Kidney (tissue), 14 donors: Measurements from ENCODE around the gene TUBA4A. TPM values are rescaled to one million over a fixed set of nuclear protein-coding genes. Genes with fewer than 3 reads are reported as not detected.

Source experiments
- DNase-seq, 5 donors: peaks; one replicate each; pipeline ENCODE4 v3.0.0-alpha.2; 2013 to 2020
- FAIRE-seq: peaks from 2 replicates; lab custom pipeline; 2012; peaks lifted over from hg19 to GRCh38; lab: Jason Lieb, UNC
- H3K27ac ChIP-seq, 2 donors: one replicate each; pipeline ENCODE4 v1.7.0; 2013; ENCODE audit warnings: low read depth in 2 of 2, low read length in 2 of 2, inconsistent platforms in 1 of 2
- H3K27me3 ChIP-seq: one replicate; pipeline ENCODE4 v1.7.1; 2013; ENCODE audit warnings: low read length, inconsistent platforms; ENCODE audit not compliant: control insufficient read depth, insufficient read depth
- H3K36me3 ChIP-seq, 3 donors: one replicate each; pipeline versions ENCODE4 v1.7.0 to v1.7.1; 2013; ENCODE audit warnings: low read length in 3 of 3, control low read depth in 1 of 3, inconsistent platforms in 1 of 3; ENCODE audit not compliant: insufficient read depth in 3 of 3, control insufficient read depth in 2 of 3
- H3K4me1 ChIP-seq, 3 donors: one replicate each; pipeline versions ENCODE4 v1.7.0 to v1.7.1; 2013; ENCODE audit warnings: low read length in 3 of 3, inconsistent platforms in 1 of 3, low read depth in 1 of 3; ENCODE audit not compliant: control insufficient read depth in 2 of 3, insufficient read depth in 2 of 3
- H3K4me3 ChIP-seq, 3 donors: one replicate each; pipeline versions ENCODE4 v1.7.0 to v1.8.1; 2013; ENCODE audit warnings: low read length in 3 of 3, control low read depth in 1 of 3, inconsistent platforms in 1 of 3
- H3K9ac ChIP-seq, 3 donors: one replicate each; pipeline versions ENCODE4 v1.7.0 to v1.7.1; 2013; ENCODE audit warnings: low read length in 3 of 3, control low read depth in 1 of 3, inconsistent platforms in 1 of 3
- H3K9me3 ChIP-seq, 3 donors: one replicate each; pipeline versions ENCODE4 v1.7.0 to v1.7.1; 2013; ENCODE audit warnings: low read length in 3 of 3, control low read depth in 1 of 3, inconsistent platforms in 1 of 3; ENCODE audit not compliant: control insufficient read depth in 2 of 3, insufficient read depth in 1 of 3
- CTCF ChIP-seq: IDR thresholded peaks from 3 replicates; pipeline ENCODE4 v1.5.1; 2012; ENCODE audit warnings: mild to moderate bottlenecking, moderate library complexity, borderline replicate concordance; ENCODE audit not compliant: insufficient read depth; ENCODE audit errors: extremely low read depth
- intact Hi-C: fragments of 100-400 bp; cut with DNase I; formaldehyde crosslinking; loops from one replicate; pipeline ENCODE4 v1.11.1; 2022
- polyA plus RNA-seq: library from polyadenylated mRNA; stranded (reverse); fragments of 350-450 nt; fragmentation: Illumina TruSeq; extraction: RNeasy Lipid Tissue Mini Kit (QIAGEN cat#74804); gene quantifications from one replicate; pipeline ENCODE4 v1.2.3, GENCODE V29; 2014; ENCODE audit warnings: low read depth, low replicate concordance; ENCODE audit not compliant: insufficient read depth
- total RNA-seq: library from RNA; stranded (reverse); fragmentation: NEBNext Ultra II Directional; extraction: Animal tissue kit (Norgen Biotek cat#: 25700); gene quantifications from one replicate; pipeline ENCODE4 v1.2.1, GENCODE V29; 2021
- donor health status: control.
- donor health status: control.
- donor health status: control.
- donor health status: control.
- donor health status: control.
- donor health status: DM: yes; HTN: yes; CAD: no.
- donor health status: Normal renal cell carcinoma (clear cell type).

The TUBA4A gene
- total and polyA plus RNA-seq, 2 donors from 2014 or later = 49.4 to 156 TPM

- Histone ChIP-seq H3K36me3 (peaks cover 11 to 58% (median 38%) of the 10 kb centered on the region in 3 donors), H3K27me3 (no peaks in the 10 kb centered on the region), H3K9me3 (no peaks in the 10 kb centered on the region), H3K4me1 (peaks cover 0 to 15% (median 11%) of the 10 kb centered on the region in 3 donors), H3K9ac (no peak overlapping the region), H3K27ac (no peak overlapping the region), H3K4me3 (no peak overlapping the region)
- FAIRE-seq (no peak), DNase-seq (no peak)
- intact Hi-C loops = no loop called here
- no peak for TF ChIP-seq CTCF
These were observed 28.4 kb downstream of the TUBA4A start for GRCh38 chr2:219225350-219225749.

- Histone ChIP-seq H3K36me3 (peaks cover 11 to 64% (median 38%) of the 10 kb centered on the region in 3 donors), H3K9ac (no peak overlapping the region), H3K4me3 (no peak overlapping the region), H3K9me3 (no peaks in the 10 kb centered on the region), H3K27ac (no peak overlapping the region), H3K4me1 (peaks cover 0 to 20% (median 17%) of the 10 kb centered on the region in 3 donors), H3K27me3 (no peaks in the 10 kb centered on the region)
- FAIRE-seq = no peak
- intact Hi-C loops = no loop called here
- no peak for DNase-seq
- TF ChIP-seq CTCF = no peak
These were observed 29.7 kb downstream of the TUBA4A start for GRCh38 chr2:219223831-219224610.

DNA sequence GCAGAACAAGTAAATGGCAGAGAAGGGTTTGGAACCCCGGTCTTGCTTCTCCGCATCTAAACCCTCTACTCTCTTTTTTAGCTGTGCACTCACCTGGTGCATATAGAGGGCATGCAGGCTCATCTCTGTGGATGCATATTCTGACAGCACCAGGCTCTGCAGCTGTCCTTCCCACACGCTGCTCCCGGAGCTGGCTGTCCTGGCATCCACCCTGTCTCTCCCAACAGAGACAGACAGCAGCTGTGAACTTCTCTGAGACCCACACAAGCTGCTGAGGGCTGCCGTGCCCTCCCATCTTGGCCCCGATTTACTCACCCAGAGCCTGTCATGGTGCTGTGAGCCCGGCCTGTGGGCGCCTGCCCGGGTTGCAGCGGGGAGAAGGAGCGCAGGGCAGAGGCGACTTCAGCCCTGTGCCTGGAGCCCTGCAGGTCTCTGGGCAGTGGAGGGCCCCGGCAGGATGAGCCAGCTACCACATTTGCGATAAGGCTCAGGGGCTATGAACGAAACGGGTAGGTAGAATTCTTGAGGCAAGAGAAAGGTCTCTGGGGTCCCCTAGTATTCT is 31.7 kb downstream of the TUBA4A start:
- FAIRE-seq = no peak
- peaks cover 11 to 64% (median 38%) of the 10 kb centered on the region in 3 donors for H3K36me3 ChIP-seq

More for the DNA sequence above, 31.7 kb downstream of the TUBA4A start:
- Histone ChIP-seq H3K27ac (no peak overlapping the region), H3K9me3 (no peaks in the 10 kb centered on the region), H3K9ac (no peak overlapping the region), H3K27me3 (no peaks in the 10 kb centered on the region), H3K4me1 (peaks cover 0 to 16% (median 6%) of the 10 kb centered on the region in 3 donors), H3K4me3 (no peak overlapping the region)
- intact Hi-C loops = no loop called here
- TF ChIP-seq CTCF = no peak
- no peak for DNase-seq
